Lower leg skin (tissue), 3 donors: ENCODE results near the gene E2F1.

Source experiments
- POLR2A ChIP-seq, 2 donors: fragments of 450-650 bp; IDR thresholded peaks; one replicate each; pipeline ENCODE4 v1.6.1; 2016 to 2017; ENCODE audit warnings: antibody characterized with exemption in 2 of 2, mild to moderate bottlenecking in 1 of 2, moderate library complexity in 1 of 2
- TF ChIP-seq, protein P1 (sequence below), 3 donors: fragments of 450-650 bp; IDR thresholded peaks; one replicate each; pipeline ENCODE4 v1.5.1; 2016; ENCODE audit warnings: antibody characterized with exemption in 3 of 3, mild to moderate bottlenecking in 3 of 3, moderate library complexity in 2 of 3

DNA sequence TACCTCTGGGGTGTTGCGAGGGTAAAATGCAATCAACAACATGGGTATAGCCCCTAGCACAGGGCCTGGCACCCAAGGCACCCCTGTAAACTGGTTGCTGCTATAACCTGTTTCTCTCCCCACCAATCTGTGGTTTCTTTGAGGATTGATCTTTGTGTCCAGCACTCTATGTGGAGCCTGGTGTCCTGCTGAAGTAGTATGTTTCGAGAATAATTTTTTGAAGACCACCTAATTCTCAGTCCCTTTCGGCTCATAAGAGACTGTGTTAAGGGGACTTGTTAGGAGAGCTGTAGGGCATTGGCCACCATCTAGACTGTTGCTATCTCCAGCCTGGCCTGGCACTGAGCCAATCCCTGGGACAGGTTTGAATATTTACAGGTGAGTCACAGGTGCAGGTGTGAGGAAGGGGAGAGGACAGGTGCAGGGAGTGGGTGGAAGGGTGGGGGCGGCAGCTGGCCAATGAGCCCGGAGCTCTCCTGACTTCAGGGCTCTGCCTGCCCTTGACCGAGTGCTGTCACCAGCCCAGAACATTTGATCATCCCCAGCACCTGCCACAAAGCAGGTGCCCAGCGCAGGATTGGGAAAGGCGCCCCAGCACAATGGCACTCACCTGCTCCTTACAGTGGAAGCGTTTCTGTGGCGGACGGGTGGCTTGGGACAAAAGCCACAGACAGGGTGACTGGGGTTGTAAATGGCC, 32.1 kb downstream of the E2F1 start:
- TF ChIP-seq, protein P1, sequence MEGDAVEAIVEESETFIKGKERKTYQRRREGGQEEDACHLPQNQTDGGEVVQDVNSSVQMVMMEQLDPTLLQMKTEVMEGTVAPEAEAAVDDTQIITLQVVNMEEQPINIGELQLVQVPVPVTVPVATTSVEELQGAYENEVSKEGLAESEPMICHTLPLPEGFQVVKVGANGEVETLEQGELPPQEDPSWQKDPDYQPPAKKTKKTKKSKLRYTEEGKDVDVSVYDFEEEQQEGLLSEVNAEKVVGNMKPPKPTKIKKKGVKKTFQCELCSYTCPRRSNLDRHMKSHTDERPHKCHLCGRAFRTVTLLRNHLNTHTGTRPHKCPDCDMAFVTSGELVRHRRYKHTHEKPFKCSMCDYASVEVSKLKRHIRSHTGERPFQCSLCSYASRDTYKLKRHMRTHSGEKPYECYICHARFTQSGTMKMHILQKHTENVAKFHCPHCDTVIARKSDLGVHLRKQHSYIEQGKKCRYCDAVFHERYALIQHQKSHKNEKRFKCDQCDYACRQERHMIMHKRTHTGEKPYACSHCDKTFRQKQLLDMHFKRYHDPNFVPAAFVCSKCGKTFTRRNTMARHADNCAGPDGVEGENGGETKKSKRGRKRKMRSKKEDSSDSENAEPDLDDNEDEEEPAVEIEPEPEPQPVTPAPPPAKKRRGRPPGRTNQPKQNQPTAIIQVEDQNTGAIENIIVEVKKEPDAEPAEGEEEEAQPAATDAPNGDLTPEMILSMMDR (IDR thresholded peaks at IDR 0.05): no peak
- TF ChIP-seq POLR2A (IDR thresholded peaks at IDR 0.05): no peak
